ENCODE data around the gene PIGR. TPM values are rescaled to one million over a fixed set of nuclear protein-coding genes. Genes with fewer than 3 reads are reported as not detected.

PIGR gene
- total and polyA plus RNA-seq, 2 donors (not counting 3 experiments of a cell fraction or from before 2014, with no cell fraction given): not detected

GRCh38 chr1:206939841-206940587 is 6.3 kb downstream of the PIGR start:
- CTCF ChIA-PET: no interaction called here
- intact Hi-C loops (cut with micrococcal nuclease) (no loop called here), dilution Hi-C loops (cut with MboI; ENCODE audit: extremely low pct_ligation_motif_present, low sequenced_read_pairs) (no loop called here)
- BruUV-seq (replicated peaks): no TSS peak
- no peak overlapping the region for H3K9ac ChIP-seq (replicated peaks; ENCODE audit: extremely low read depth, insufficient read depth, low read length)
- FAIRE-seq (no peak), DNase-seq (ENCODE audit: low read depth, low spot score) (no peak)
- TF ChIP-seq GATA2 (IDR thresholded peaks at IDR 0.05; ENCODE audit: insufficient read depth, insufficient read length, low read depth, low read length) (no peak), MYC (IDR thresholded peaks at IDR 0.05; ENCODE audit: low read depth, low read length) (no peak), EZH2 (IDR thresholded peaks at IDR 0.05; ENCODE audit: borderline replicate concordance, low read depth, low read length, severe bottlenecking) (no peak), MAX (IDR thresholded peaks at IDR 0.05; ENCODE audit: insufficient read depth, insufficient read length) (no peak), POLR2AphosphoS5 (IDR thresholded peaks at IDR 0.05; ENCODE audit: insufficient read depth, low read depth, low read length) (no peak), POLR2A (IDR thresholded peaks at IDR 0.05; ENCODE audit: low read depth, low read length) (no peak), JUN (IDR thresholded peaks at IDR 0.05; ENCODE audit: borderline replicate concordance, insufficient read depth, insufficient read length, low read depth) (no peak), FOS (IDR thresholded peaks at IDR 0.05; ENCODE audit: borderline replicate concordance, insufficient read depth, low read length) (no peak)
- TF ChIP-seq, protein P1, sequence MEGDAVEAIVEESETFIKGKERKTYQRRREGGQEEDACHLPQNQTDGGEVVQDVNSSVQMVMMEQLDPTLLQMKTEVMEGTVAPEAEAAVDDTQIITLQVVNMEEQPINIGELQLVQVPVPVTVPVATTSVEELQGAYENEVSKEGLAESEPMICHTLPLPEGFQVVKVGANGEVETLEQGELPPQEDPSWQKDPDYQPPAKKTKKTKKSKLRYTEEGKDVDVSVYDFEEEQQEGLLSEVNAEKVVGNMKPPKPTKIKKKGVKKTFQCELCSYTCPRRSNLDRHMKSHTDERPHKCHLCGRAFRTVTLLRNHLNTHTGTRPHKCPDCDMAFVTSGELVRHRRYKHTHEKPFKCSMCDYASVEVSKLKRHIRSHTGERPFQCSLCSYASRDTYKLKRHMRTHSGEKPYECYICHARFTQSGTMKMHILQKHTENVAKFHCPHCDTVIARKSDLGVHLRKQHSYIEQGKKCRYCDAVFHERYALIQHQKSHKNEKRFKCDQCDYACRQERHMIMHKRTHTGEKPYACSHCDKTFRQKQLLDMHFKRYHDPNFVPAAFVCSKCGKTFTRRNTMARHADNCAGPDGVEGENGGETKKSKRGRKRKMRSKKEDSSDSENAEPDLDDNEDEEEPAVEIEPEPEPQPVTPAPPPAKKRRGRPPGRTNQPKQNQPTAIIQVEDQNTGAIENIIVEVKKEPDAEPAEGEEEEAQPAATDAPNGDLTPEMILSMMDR (IDR thresholded peaks at IDR 0.05; ENCODE audit: extremely low read depth in 1 of 2, insufficient read depth in 1 of 2, low read depth in 1 of 2, low read length in 2 of 2): no peak
- no peak overlapping the region for H3K27ac ChIP-seq (ENCODE audit: insufficient read depth, low read depth, low read length)
- no peak overlapping the region for H3K4me3 ChIP-seq (replicated peaks in 1 of 3; ENCODE audit: insufficient read depth in 1 of 3, low read depth in 1 of 3, low read length in 3 of 3)
- no peak overlapping the region for H2AFZ ChIP-seq (ENCODE audit: low read depth, low read length)
- H3K79me2 ChIP-seq (ENCODE audit: control insufficient read depth, insufficient read depth, low read length): no peaks in the 10 kb centered on the region
- no peak overlapping the region for H3K4me2 ChIP-seq (ENCODE audit: insufficient read depth, low read length)
- H3K4me1 ChIP-seq (ENCODE audit: control insufficient read depth, extremely low read depth, insufficient read depth, low read length): no peaks in the 10 kb centered on the region
- no peaks in the 10 kb centered on the region for H3K27me3 ChIP-seq (ENCODE audit: control insufficient read depth in 2 of 2, insufficient read depth in 2 of 2, low read length in 2 of 2)
- H3K9me3 ChIP-seq (replicated peaks; ENCODE audit: control insufficient read depth, insufficient read depth, low read length): no peaks in the 10 kb centered on the region
- no peaks in the 10 kb centered on the region for H3K36me3 ChIP-seq (ENCODE audit: control insufficient read depth in 2 of 2, extremely low read depth in 1 of 2, insufficient read depth in 2 of 2, low read length in 2 of 2)
- POLR2A ChIA-PET: no interaction called here
- H3K9me1 ChIP-seq (replicated peaks; ENCODE audit: control insufficient read depth, extremely low read depth, insufficient read depth, low read length): no peaks in the 10 kb centered on the region
- H4K20me1 ChIP-seq (replicated peaks; ENCODE audit: control insufficient read depth, extremely low read depth, insufficient read depth, low read length): no peaks in the 10 kb centered on the region

Measured in endothelial cell of umbilical vein (primary cell).